ENCODE measurements around the gene TTC12. TPM values are rescaled to one million over a fixed set of nuclear protein-coding genes. Genes with fewer than 3 reads are reported as not detected.

TTC12 gene
- total and polyA plus RNA-seq, 9 donors = 8.1 to 32.5 (median 25.8) TPM

DNA sequence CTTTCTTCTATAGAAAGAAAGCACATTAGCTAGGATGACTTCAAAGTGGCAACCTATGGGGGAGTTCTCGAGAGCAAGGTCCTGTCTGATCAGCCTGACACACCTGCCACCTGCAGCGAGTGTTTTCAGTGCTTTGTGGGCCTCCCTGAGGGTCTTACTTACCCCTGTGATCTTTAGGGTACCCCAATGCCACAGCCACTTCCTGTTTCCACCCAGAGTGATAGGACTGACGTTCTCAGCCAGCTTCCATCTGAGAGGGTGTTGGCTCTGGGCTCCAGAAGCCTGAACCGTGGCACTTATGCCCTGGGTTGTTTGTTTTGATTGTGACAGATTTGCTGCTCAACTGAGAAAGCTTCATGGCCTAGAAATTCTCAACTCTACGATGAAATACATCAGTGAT is 51.5 kb downstream of the TTC12 start:
- Histone ChIP-seq H3K27me3 (no peaks in the 10 kb centered on the region), H3K27ac (no peak overlapping the region), H3K9me3 (no peaks in the 10 kb centered on the region), H3K4me1 (ENCODE audit: insufficient read depth) (no peaks in the 10 kb centered on the region), H3K36me3 (no peaks in the 10 kb centered on the region), H3K4me3 (no peak overlapping the region)
- intact Hi-C loops (cut with DNase I) = no loop called here
- DNase-seq = no peak
- WGBS, 3 donors = 71 to 79% (median 74%) methylated on average over 5 of the region's 5 CpGs
- no peak for TF ChIP-seq CTCF (IDR thresholded peaks at IDR 0.05)
- no peak for TF ChIP-seq POLR2A (IDR thresholded peaks at IDR 0.05)

DNA sequence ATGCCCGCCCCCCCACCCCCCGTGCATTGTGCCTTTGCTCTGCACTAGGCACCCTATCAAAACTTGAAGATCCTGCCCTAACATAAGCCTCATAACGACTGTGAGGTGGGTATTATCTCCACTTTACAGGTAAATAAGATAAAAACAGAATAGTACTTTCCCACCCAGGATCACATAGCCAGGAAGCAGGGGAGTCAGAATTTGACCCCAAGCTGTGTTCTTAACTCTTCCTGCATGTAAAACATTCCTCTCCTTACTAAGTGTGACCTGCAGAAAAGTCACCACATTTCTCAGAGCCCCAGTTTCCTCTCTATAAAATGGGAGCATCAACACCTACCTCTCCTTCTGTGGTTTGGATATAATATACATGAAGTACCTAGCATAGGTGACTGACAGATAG is 55.0 kb downstream of the TTC12 start:
- H3K4me1 ChIP-seq (ENCODE audit: insufficient read depth) = no peaks in the 10 kb centered on the region
- DNase-seq = no peak
- H3K9me3 ChIP-seq = no peaks in the 10 kb centered on the region
- no peak overlapping the region for H3K4me3 ChIP-seq
- 71 to 77% (median 74%) methylated on average over 3 of the region's 3 CpGs for WGBS, 3 donors
- no peaks in the 10 kb centered on the region for H3K27me3 ChIP-seq
- intact Hi-C loops (cut with DNase I) = no loop called here
- no peaks in the 10 kb centered on the region for H3K36me3 ChIP-seq
- no peak for TF ChIP-seq EP300 (IDR thresholded peaks at IDR 0.05)
- TF ChIP-seq POLR2A (IDR thresholded peaks at IDR 0.05) = no peak
- TF ChIP-seq CTCF (IDR thresholded peaks at IDR 0.05) = no peak
- no peak overlapping the region for H3K27ac ChIP-seq

DNA sequence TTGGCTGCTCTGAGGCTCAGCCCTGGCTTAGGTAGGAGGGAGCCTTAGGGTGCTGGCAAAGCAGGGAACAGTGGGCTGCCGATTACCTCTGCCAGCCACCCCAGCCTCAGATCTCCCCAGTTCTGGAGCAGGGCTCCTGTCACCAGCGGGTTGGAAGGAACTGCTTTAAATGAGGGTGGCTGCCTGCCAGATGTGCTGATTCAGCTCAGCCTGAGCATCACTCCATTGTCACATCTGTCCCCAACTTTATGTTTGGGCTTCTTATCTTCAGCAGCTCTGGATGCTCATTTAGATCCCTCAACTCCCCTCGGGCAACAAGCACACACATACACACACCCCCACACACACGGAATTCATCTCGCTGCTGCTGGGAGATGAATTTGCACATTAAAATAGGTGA is 56.3 kb downstream of the TTC12 start:
- DNase-seq = no peak
- H3K36me3 ChIP-seq = no peaks in the 10 kb centered on the region
- no peak for TF ChIP-seq EP300 (IDR thresholded peaks at IDR 0.05)
- TF ChIP-seq POLR2A (IDR thresholded peaks at IDR 0.05) = no peak
- no peak for TF ChIP-seq CTCF (IDR thresholded peaks at IDR 0.05)

GRCh38 chr11:113372309-113372708 is 57.9 kb downstream of the TTC12 start:
- Histone ChIP-seq H3K9me3 (no peaks in the 10 kb centered on the region), H3K27ac (no peak overlapping the region), H3K4me3 (no peak overlapping the region), H3K4me1 (ENCODE audit: insufficient read depth) (no peaks in the 10 kb centered on the region), H3K27me3 (no peaks in the 10 kb centered on the region), H3K36me3 (no peaks in the 10 kb centered on the region)
- 78 to 81% (median 79%) methylated on average over 4 of the region's 4 CpGs for WGBS, 3 donors
- DNase-seq = no peak
- intact Hi-C loops (cut with DNase I) = no loop called here
- TF ChIP-seq CTCF (IDR thresholded peaks at IDR 0.05) = no peak
- TF ChIP-seq EP300 (IDR thresholded peaks at IDR 0.05) = no peak
- TF ChIP-seq POLR2A (IDR thresholded peaks at IDR 0.05) = no peak

More for the DNA sequence above, 56.3 kb downstream of the TTC12 start:
- intact Hi-C loops (cut with DNase I) = no loop called here
- 75 to 81% (median 79%) methylated on average over 5 of the region's 5 CpGs for WGBS, 3 donors
- no peak overlapping the region for H3K4me3 ChIP-seq
- no peaks in the 10 kb centered on the region for H3K4me1 ChIP-seq (ENCODE audit: insufficient read depth)
- no peaks in the 10 kb centered on the region for H3K27me3 ChIP-seq
- H3K27ac ChIP-seq = no peak overlapping the region
- no peaks in the 10 kb centered on the region for H3K9me3 ChIP-seq

DNA sequence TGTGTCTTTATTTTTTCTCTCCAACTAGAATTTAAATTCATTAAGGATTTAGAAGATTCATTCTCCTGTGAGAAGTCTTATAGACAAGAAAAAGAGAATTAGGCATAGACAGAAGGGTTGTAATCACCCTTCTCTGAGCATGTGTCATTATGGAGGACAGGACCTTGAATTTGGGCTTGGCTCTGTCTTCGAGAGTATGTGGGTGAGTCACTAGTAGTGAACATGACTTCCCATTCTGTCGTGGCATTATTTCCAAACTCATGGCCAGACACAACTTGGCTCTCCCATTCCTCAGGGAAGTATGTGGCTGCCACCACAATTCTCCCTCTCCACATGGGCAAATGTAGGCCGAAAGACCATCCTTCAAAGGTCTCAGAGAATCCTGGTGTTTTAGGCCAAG is 58.9 kb downstream of the TTC12 start:
- 63 to 75% (median 64%) methylated on average over 3 of the region's 3 CpGs for WGBS, 3 donors
- no peak overlapping the region for H3K4me3 ChIP-seq
- H3K9me3 ChIP-seq = no peaks in the 10 kb centered on the region
- intact Hi-C loops (cut with DNase I) = no loop called here
- no peak for TF ChIP-seq POLR2A (IDR thresholded peaks at IDR 0.05)
- no peak for TF ChIP-seq CTCF (IDR thresholded peaks at IDR 0.05)
- no peak for TF ChIP-seq EP300 (IDR thresholded peaks at IDR 0.05)
- no peaks in the 10 kb centered on the region for H3K36me3 ChIP-seq
- H3K27ac ChIP-seq = no peak overlapping the region
- H3K27me3 ChIP-seq = no peaks in the 10 kb centered on the region
- H3K4me1 ChIP-seq (ENCODE audit: insufficient read depth) = no peaks in the 10 kb centered on the region
- DNase-seq = no peak
